DMS114 treated with DMSO at 0.1 percent for 48 hours (cell line): ENCODE results near the gene DYSF.
"Not testable (repeated sequence)": the region's sequence is repeated elsewhere in the genome, so short reads cannot be mapped to it uniquely, and the experiment has no call there.

Experiments used
- DNase-seq: peaks from one replicate; lab custom pipeline; 2025; ENCODE audit not compliant: unreplicated experiment; lab: John Stamatoyannopoulos, UW

Gene DYSF

DNA sequence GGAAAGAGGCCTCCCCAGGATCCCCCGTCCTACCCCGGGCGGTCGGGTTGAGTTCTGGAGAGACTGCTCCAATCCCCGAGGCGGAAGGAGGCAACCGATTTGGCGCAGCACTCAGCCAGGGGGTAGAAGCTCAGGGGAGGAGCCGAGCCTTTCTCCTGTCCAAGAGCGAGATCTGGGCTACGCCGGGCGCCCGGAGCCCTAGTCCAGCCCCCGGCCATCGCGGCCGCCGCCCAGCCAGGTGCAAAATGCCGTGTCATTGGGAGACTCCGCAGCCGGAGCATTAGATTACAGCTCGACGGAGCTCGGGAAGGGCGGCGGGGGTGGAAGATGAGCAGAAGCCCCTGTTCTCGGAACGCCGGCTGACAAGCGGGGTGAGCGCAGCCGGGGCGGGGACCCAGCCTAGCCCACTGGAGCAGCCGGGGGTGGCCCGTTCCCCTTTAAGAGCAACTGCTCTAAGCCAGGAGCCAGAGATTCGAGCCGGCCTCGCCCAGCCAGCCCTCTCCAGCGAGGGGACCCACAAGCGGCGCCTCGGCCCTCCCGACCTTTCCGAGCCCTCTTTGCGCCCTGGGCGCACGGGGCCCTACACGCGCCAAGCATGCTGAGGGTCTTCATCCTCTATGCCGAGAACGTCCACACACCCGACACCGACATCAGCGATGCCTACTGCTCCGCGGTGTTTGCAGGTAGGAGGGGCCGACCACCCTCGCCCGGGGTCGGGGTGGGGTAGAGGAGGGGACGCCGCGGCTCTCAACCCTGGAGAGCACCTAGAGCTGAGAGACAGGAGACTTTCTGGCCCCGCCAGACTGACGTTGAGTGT, at the start of gene DYSF:
DYSF (plus strand) TSS at position 158 of the 817 bp plus-strand sequence.
- no peak for DNase-seq

DNA sequence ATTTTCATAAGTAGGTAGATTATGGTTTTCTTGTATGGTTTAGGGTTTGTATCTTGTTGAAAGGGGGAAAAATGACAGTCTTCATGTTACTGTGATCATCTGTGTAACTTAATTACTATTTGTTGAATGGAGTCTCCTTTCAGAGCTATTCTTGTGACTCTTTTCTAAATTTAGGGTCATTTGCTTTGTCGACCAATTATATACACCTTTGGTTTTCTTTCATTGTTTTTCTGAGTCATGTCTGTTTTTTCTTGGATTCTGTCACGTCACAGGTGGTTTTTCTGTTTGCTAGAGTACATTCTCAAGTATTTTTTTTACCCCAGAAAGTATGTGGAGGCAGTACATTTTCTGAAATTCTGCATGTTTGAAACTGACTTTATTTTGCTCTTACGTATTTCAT, 43.8 kb upstream of the DYSF start:
- DNase-seq = no peak

DNA sequence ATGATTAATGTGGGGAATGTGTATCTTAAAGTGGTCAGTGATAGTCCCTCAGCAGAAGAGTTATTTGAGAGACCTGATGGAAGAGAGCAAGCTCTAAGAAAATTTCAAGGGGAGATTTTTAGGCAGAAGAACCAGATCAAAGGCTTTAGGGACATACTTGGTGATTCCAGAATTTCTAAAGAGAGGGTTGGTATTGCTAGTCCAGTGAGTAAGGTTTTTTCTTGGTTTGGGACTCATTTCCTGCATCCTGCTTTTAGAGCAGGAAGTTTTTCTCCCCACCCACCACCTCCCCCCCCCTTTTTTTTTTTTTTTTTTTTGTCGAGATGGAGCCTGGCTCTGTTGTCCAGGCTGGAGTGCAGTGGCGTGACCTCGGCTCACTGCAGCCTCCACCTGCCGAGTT, 42.7 kb upstream of the DYSF start:
- no peak for DNase-seq

DNA sequence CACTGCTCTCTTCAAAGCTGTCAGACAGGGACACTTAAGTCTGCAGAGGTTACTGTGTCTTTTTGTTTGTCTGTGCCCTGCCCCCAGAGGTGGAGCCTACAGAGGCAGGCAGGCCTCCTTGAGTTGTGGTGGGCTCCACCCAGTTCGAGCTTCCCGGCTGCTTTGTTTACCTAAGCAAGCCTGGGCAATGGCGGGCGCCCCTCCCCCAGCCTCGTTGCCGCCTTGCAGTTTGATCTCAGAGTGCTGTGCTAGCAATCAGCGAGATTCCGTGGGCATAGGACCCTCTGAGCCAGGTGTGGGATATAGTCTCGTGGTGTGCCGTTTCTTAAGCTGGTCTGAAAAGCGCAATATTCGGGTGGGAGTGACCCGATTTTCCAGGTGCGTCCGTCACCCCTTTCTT, 36.5 kb upstream of the DYSF start:
- DNase-seq = not testable (repeated sequence)

DNA sequence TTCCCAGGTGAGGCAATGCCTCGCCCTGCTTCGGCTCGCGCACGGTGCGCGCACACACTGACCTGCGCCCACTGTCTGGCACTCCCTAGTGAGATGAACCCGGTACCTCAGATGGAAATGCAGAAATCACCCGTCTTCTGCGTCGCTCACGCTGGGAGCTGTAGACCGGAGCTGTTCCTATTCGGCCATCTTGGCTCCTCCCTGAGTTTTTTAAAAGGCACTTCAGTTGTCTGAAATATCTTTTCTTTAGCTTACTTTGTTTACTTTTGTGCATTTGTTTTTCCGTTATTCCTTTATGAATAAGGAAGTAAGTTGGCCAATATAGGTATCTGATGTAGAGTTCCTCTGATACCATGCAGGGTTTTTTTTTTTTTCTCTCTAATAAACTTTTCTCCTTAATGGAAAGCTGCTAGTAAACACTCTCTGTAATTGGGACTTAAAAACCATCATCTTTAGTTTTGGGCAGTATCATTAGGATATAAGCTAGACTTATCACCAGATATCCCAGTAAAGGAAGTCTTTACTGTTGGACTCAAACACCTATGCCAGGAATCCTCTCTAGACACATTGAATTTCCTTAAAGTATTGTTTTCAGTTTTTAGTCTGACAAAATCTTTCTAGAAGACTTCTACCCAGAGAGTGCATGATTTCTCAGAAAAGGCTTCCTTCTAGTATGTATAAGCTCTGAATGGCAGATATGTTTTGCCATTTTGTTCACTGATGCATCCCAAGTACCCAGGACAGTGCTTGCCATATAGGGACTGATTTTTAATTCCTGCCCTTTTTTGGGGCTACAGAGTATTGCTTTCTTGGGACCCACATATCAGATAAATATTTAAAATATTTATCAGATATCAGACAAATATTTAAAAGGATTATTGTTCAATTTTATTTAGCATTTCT, 35.8 kb upstream of the DYSF start:
- DNase-seq = no peak

DNA sequence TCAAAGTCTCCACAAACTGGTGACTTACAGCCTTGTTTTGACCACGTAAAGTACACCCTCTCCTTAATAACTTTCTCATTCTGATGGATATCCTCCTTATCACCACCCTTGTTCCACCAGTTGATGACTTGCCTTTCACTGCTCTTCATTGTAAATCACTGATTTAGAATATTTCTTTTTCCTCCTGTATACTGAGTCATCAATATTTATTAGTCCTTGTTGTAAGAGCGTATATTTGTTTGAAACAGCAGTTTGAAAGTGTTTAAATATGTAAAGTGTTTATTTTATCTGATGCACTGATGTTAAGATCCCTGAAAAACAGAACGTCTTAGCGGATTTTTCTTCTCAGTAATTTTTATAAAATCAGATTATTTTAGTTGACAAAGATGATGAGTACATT, 34.2 kb upstream of the DYSF start:
- DNase-seq = no peak

DNA sequence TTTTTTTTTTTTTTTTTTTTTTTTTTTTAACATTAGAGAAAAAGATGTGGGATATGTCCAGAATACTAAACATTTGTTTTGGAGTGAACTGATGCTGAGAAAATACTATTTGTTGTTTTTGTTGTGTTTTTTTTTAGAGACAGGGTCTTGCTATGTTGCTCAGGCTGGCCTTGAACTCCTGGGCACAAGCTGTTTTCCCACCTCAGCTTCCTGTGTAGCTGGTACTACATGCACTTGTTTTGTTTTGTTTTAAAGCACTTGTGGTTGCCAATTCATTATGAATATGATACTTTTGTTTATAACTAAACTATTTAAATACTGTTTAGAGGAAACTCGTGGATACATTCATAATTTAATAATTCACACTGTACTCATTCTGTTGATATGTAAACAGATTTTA, 33.4 kb upstream of the DYSF start:
- no peak for DNase-seq

DNA sequence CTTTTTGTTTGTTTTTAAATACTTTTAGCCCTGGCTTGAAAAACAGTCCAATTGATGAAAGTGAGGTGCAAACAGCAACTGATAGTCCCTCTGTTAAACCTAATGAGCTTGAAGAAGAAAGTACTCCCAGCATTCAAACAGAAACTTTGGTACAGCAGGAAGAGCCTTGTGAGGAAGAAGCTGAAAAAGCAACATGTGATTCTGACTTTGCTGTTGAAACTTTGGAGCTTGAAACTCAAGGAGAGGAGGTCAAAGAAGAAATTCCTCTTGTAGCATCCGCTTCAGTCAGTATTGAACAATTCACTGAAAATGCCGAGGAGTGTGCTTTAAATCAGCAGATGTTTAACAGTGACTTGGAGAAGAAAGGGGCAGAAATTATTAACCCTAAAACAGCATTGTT, 30.6 kb upstream of the DYSF start:
- no peak for DNase-seq

DNA sequence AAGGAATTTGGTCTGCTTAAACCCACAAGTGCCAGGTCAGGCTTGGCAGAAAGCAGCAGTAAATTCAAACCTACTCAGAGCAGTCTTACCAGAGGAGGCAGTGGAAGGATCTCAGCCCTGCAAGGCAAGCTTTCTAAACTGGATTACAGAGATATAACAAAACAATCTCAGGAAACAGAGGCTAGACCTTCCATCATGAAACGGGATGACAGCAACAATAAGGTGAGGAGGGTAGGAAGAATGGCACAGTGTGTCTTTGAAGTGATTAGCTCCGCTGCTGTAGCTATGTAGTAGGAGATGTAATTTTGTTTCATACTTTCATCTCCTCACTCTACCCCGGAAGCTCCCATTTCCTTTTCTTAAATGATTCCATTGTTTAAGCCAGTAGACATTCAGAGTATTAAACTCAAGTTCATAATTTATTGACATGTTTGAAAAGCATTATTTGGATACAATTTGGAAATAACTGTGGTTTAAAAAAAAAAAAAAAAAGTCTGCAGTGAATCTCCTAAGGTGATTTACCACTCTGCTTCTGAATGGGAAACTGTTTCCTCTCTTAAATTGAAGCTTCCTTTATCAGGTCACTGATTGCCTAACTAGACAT, 29.4 kb upstream of the DYSF start:
- DNase-seq = no peak

DNA sequence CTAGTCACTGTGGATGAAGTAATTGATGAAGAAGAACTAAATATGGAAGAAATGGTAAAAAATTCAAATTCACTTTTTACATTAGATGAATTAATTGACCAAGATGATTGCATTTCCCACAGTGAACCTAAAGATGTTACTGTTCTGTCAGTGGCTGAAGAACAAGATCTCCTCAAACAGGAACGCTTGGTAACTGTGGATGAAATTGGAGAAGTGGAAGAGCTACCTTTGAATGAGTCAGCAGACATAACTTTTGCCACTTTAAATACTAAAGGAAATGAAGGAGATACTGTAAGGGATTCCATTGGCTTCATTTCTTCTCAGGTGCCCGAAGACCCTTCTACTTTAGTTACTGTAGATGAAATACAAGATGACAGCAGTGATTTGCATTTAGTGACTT, 26.6 kb upstream of the DYSF start:
- no peak for DNase-seq

DNA sequence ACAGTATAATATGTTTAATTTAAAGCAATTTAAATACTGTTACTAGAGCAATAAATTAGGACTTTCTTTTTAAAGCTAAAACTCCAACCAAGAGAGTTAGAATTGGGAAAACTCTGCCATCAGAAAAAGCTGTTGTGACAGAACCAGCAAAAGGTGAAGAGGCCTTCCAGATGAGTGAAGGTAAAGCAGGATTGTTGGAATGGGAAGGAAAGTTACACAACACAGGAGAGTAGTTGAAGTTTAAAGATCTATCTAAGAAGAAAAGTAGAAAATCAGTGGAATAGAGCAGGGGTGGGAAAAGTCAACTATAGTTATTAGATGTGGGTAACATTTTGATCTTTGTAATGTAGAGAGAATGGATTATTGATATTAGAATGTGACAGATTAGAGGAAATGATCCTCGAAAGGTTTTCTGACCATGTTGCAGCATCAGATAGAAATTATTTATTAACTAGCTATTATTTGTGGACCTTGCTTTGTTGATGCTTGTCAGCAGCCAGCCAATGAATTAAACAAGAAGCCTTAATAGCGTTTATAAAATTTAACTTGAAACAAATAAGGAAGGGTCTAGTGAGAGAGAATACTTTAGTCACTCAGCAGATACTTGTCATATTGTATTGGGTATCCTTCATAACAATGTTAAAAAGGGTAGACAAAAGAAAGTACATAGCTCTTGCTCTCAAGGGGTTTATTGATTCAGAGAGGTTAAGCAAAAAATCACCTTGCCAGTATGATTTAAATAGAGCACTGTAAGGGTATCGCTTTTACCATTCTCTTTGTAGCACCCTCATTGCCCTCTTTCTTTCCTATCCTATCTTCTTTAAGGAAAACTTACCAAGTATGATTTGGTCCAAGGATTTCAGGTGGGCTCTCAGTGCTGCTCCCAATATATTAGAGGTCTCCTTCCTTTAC, 24.6 kb upstream of the DYSF start:
- DNase-seq = no peak

DNA sequence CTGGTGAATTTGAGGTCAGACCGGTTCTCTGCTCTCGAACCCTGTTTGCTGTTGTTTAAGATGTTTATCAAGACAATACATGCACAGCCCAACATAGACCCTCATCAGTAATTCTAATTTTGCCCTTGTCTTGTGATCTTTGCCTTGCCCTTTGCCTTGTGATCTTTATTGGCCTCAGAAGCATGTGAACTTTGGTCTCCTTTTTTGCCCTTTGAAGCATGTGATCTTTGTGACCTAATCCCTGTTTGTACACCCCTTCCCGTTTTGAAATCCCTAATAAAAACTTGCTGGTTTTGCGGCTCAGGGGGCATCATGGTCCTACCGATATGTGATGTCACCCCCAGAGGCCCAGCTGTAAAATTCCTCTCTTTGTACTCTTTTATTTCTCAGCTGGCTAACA, 8.2 kb upstream of the DYSF start:
- DNase-seq = not testable (repeated sequence)

DNA sequence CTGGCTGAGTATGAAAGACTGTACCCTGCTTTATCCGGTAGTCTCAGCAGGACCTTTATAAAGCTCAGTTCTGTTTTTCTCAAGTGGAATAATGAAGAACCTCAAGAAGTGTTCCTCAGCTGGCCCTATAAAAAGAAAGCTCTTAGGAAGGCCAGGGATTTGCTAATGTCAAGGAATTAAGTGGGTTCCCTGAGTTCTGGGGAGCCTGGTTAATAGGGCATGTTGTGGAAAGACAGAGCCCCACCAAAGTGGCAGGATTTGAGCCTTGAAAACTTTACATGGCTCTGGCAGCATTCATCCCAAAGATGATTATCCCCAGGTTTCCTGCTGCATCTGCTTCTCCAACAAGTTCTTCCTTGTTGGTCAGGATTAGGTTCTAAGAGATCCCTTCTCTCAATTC, 6.9 kb upstream of the DYSF start:
- DNase-seq = no peak

DNA sequence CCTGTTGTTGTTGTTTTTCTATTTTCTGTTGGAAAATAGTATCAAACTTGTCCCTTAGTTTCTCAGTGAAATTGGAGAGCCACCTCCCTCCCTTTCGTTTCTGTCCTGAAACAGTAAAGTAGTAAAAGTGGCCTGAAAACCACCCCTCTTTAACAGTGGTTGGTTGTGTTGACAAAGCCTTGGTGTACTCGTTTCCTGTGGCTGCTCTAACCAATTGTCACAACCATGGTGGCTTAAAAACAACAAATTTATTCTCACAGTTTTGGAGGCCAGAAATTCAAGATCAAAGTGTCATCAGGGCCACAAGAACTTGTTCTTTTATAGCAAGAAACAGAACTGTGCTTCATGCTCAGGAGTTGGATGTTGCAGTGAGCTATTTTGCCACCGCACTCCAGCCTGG, 4.0 kb upstream of the DYSF start:
- DNase-seq = no peak

DNA sequence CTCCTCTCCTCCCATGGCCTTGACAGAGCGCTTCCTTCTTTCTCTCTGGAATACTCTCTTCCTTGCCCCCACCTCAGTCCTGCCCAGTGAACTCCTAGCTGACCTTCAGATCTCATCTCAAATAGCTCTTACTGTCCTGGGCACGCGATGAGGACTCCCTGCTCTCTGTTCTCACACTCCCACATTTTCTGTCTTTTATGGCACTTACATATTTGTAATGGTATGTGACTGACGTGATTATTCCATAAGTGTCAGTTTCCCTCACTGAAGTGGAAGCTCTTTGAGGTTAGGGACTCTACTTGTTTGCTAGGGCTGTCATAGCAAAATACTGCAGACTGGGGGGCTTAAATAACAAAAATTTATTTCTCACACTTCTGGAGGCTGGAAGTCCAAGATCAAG, 1.7 kb upstream of the DYSF start:
- DNase-seq = no peak

DNA sequence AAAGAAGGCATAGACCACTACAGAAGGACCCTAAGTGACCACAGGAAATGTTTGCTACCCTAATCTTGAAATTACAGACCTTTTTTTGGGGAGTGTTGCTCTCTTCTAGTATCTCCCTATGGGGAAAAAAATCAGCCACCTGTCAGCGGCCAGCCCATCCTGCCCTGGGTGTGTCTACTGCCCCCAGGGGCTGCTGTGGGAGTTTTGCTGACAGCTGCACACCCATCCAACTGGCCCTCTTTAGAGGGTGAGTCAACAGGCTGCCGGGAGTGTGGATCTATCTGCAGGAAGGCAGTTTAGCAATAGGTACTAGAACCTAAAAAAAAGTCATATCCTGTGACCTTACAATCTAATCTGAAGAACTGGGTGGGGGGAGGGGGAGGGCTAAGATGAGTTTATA, 796 bp upstream of the DYSF start:
- no peak for DNase-seq

DNA sequence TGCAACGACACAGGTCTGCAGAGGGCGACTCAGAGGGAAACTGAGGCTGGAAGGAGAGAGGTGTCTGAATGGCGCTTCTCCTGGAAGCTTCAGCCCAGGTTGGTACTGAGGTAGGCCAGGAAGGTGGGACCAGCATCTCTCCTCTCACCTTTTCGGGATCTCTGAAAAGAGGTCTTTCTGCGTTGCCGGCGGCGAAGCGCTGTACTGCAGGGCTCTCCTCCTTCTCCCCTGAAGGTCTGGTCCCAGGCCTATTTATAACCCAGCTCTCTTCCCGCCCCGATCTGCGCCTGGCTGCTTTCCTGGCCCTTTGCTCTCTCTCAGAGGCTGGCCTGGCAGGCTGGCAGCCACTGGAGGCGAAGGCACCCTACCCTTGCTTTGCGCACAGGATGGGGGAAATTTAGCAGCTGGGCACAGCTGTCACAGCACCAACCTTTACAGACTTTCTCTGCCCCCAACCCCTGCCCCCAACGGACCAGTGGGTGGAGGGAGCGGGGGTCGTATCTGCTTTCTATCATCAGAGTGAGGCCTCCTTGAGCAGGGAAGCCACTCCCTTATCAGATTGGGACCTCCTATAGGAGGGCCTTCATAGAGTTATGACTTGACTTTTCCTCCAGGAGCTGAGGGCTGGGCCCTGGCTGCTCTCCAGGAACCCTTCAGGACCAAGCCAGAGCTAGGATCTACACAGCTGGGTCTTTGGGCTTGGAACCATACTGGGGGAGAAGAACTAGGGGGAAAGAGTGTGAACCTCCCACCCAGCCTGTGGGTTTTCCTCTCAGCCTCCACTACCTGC, 1.1 kb downstream of the DYSF start:
- no peak for DNase-seq

DNA sequence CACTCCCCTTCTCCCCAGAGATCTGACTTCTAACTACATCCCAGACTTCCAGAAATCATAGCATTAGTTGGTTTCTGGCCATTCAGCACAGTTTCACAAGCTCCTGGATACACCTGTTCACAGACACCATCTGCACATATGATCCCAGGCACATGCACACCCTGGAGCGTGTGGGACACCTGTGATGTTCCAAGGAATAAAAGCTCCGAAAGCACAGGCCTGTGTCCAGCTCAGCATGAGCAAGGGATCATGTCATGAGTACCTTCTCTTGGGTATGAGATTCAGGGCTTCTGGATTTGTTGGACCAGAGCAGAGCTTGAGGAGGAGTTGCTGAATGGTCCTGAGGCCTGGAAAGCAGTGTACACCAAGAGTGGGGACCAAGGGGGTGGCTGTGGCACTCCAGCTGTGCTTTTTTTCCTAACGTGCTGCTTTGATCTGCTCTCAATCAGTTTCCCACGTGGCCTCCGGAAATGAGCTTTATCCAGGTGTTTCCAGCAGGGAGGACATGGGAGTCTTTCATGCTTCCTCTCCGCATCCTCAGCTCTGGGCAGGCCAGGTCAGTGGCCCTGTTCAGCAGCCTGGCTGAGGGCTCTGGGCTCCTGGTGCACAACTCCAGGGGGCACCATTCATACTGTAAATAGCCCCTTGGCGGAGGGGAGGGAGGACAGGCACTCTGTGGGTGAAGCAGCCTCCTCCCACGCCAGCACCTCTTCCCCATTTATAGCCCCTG, 1.8 kb downstream of the DYSF start:
- DNase-seq = no peak
